Nephron (organoid): Measurements from ENCODE around the gene SMAD4.
A peak's percentile ranks its signal among the peaks of the same experiment; 100 is the strongest.

Source experiments
- H3K27ac Mint-ChIP-seq, 3 experiments: 2 replicates each; pipeline ENCODE4 v1.8.0; 2020; ENCODE audit warnings: mixed read lengths in 3 of 3, mild to moderate bottlenecking in 2 of 3, moderate library complexity in 1 of 3
- H3K27me3 Mint-ChIP-seq: 2 replicates; pipeline ENCODE4 v1.8.0; 2021; ENCODE audit warnings: low read depth, mild to moderate bottlenecking, moderate library complexity, mixed read lengths
- H3K36me3 Mint-ChIP-seq: 2 replicates; pipeline ENCODE4 v1.8.0; 2020; ENCODE audit warnings: low read depth, mixed read lengths
- H3K4me1 Mint-ChIP-seq: 2 replicates; pipeline ENCODE4 v1.8.0; 2020; ENCODE audit warnings: mixed read lengths
- H3K4me3 Mint-ChIP-seq, 3 experiments: 2 replicates each; pipeline ENCODE4 v1.8.0; 2020; ENCODE audit warnings: mild to moderate bottlenecking in 3 of 3, mixed read lengths in 3 of 3, moderate library complexity in 2 of 3
- H3K9me3 Mint-ChIP-seq: 2 replicates; pipeline ENCODE4 v1.8.0; 2020; ENCODE audit warnings: mixed read lengths
- TF ChIP-seq, protein P1 (sequence below), 3 experiments: fragments of 200-600 bp; sonication (generic); IDR thresholded peaks; one replicate each; pipeline ENCODE4 v1.5.0; 2021; ENCODE audit warnings: antibody characterized with exemption in 3 of 3; ENCODE audit not compliant: unreplicated experiment in 3 of 3

SMAD4 gene

DNA sequence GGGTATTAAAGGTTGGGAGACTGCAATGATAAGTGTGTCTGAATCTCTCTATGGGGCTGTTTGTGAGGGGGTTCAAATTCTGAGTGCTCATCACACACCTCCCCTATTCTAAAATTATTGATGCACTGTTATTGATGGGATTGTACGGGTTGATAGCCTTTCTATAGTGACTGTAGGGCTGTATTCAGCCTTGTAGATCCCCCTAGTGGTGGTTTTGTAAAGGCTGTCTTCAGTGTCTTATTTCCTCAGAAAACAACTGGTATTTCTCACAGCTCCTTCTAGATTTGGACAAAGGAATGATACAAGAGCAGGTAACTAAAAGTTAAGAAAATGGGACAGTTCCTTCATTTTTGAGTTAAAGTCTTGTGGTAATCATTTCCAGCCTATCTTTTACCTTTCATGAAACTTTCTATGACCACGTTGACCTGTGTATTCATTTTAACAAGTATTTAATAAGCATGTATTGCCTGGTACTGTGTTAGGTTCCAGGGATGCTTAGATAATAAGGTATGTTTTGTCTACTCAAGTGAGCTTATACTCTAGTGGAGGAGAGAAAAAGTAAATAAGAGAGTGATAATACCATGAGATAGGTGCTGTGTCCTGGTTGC is 21.2 kb downstream of the SMAD4 start:
- peaks cover 56% of the 10 kb centered on the region for H3K36me3 Mint-ChIP-seq
- no peaks in the 10 kb centered on the region for H3K27me3 Mint-ChIP-seq
- TF ChIP-seq, protein P1, sequence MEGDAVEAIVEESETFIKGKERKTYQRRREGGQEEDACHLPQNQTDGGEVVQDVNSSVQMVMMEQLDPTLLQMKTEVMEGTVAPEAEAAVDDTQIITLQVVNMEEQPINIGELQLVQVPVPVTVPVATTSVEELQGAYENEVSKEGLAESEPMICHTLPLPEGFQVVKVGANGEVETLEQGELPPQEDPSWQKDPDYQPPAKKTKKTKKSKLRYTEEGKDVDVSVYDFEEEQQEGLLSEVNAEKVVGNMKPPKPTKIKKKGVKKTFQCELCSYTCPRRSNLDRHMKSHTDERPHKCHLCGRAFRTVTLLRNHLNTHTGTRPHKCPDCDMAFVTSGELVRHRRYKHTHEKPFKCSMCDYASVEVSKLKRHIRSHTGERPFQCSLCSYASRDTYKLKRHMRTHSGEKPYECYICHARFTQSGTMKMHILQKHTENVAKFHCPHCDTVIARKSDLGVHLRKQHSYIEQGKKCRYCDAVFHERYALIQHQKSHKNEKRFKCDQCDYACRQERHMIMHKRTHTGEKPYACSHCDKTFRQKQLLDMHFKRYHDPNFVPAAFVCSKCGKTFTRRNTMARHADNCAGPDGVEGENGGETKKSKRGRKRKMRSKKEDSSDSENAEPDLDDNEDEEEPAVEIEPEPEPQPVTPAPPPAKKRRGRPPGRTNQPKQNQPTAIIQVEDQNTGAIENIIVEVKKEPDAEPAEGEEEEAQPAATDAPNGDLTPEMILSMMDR (IDR thresholded peaks at IDR 0.05; ENCODE audit: unreplicated experiment in 3 of 3): peak; percentile 73 to 84 (median 74)
- no peak overlapping the region for H3K4me3 Mint-ChIP-seq
- no peaks in the 10 kb centered on the region for H3K4me1 Mint-ChIP-seq
- peak overlapping the region; percentile 4 to 25 (median 6) for H3K27ac Mint-ChIP-seq
- no peaks in the 10 kb centered on the region for H3K9me3 Mint-ChIP-seq

GRCh38 chr18:51053814-51054213 is 23.8 kb downstream of the SMAD4 start:
- TF ChIP-seq, protein P1 (IDR thresholded peaks at IDR 0.05; ENCODE audit: unreplicated experiment in 3 of 3): no peak
- Mint-ChIP-seq H3K27me3 (no peaks in the 10 kb centered on the region), H3K4me1 (no peaks in the 10 kb centered on the region), H3K36me3 (peaks cover 63% of the 10 kb centered on the region), H3K9me3 (no peaks in the 10 kb centered on the region), H3K27ac (no peak overlapping the region), H3K4me3 (no peak overlapping the region)

DNA sequence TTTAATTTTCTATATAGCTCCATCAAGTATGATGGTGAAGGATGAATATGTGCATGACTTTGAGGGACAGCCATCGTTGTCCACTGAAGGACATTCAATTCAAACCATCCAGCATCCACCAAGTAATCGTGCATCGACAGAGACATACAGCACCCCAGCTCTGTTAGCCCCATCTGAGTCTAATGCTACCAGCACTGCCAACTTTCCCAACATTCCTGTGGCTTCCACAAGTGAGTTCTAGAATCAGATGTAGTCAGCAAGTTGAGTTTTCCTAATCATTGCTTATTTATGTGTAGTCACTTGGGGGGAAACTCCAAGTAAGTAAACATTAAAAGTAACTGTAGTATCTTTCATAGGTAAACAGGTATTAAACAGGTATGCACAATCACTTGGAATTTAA is 24.8 kb downstream of the SMAD4 start:
- no peaks in the 10 kb centered on the region for H3K27me3 Mint-ChIP-seq
- no peaks in the 10 kb centered on the region for H3K4me1 Mint-ChIP-seq
- H3K4me3 Mint-ChIP-seq: no peak overlapping the region
- H3K9me3 Mint-ChIP-seq: no peaks in the 10 kb centered on the region
- TF ChIP-seq, protein P1 (IDR thresholded peaks at IDR 0.05; ENCODE audit: unreplicated experiment in 3 of 3): no peak
- peaks cover 62% of the 10 kb centered on the region for H3K36me3 Mint-ChIP-seq
- no peak overlapping the region for H3K27ac Mint-ChIP-seq

DNA sequence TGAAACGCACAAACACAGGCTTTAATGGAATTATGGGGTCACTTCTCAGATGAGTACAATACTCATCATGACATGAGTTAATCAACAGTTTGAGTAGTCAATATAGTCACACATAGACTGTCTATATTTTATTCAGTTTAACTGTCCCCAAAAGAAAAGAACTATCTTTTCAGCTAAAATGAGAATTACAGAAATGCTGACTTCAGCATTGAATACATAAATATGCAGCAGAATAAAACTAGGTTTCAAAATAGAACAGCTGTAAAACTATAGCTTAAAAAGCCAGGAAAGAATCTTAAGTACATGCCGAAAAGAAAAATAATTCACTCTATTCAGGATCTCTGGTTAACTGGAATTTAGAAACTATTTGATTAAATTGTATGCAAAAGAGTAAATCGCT is 30.0 kb downstream of the SMAD4 start:
- TF ChIP-seq, protein P1 (IDR thresholded peaks at IDR 0.05; ENCODE audit: unreplicated experiment in 3 of 3): no peak
- H3K9me3 Mint-ChIP-seq: no peaks in the 10 kb centered on the region
- H3K27ac Mint-ChIP-seq: no peak overlapping the region
- peaks cover 72% of the 10 kb centered on the region for H3K36me3 Mint-ChIP-seq
- no peaks in the 10 kb centered on the region for H3K27me3 Mint-ChIP-seq
- H3K4me3 Mint-ChIP-seq: no peak overlapping the region
- H3K4me1 Mint-ChIP-seq: no peaks in the 10 kb centered on the region

- TF ChIP-seq, protein P1 (IDR thresholded peaks at IDR 0.05; ENCODE audit: unreplicated experiment in 3 of 3): no peak
- Mint-ChIP-seq H3K9me3 (no peaks in the 10 kb centered on the region), H3K4me3 (no peak overlapping the region), H3K36me3 (peaks cover 64% of the 10 kb centered on the region), H3K27me3 (no peaks in the 10 kb centered on the region), H3K27ac (no peak overlapping the region), H3K4me1 (no peaks in the 10 kb centered on the region)
Measured at GRCh38 chr18:51064256-51064655, 34.2 kb downstream of the SMAD4 start.

DNA sequence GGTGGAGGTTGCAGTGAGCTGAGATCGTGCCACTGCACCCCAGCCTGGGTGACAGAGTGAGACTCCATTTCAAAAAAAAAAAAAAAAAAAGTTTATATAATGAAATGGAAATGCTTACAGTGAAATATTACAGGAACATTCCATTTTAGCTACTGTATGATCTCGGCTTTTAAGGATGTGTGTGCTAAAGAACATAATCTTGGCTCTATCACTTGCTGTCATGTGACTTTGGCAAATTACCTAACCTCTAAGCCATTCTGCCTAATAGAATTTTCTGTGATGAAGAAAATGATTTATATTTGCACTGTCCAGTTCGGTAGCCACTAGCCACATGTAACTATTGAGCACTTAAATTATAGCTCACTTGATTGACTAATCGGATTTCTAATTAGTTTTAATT is 36.3 kb downstream of the SMAD4 start:
- no peak overlapping the region for H3K27ac Mint-ChIP-seq

More for the DNA sequence above, 36.3 kb downstream of the SMAD4 start:
- H3K4me1 Mint-ChIP-seq: no peaks in the 10 kb centered on the region
- TF ChIP-seq, protein P1 (IDR thresholded peaks at IDR 0.05; ENCODE audit: unreplicated experiment in 3 of 3): no peak
- no peak overlapping the region for H3K4me3 Mint-ChIP-seq
- no peaks in the 10 kb centered on the region for H3K9me3 Mint-ChIP-seq
- H3K36me3 Mint-ChIP-seq: peaks cover 69% of the 10 kb centered on the region
- H3K27me3 Mint-ChIP-seq: no peaks in the 10 kb centered on the region
